Measurements from ENCODE around the gene TPP2.

The TPP2 gene

DNA sequence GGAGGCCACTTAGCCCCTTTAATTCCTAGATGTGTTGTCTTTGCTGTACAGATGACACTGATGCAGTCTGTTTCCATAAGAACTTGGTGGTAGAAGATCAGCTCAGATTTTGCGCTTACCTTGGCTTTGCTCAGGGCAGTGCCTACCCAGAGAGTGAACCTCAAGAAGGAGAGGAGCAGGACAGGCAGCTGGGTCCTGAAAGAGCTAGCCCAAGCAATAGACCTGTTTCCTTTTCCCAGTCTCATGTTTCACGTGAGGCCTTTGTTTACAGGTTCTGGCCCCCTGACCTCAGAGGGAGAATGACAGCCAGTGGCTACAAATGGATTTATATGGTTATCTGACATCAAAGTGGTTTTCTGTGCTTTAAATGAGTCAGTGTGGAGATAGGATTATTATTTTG lies 58.0 kb downstream of the TPP2 start:
- Histone ChIP-seq H3K27ac (ENCODE audit: low read length) (no peak overlapping the region), H3K4me1 (ENCODE audit: control insufficient read depth, insufficient read depth, low read length) (no peaks in the 10 kb centered on the region), H3K27me3 (ENCODE audit: control insufficient read depth in 1 of 2, insufficient read depth in 2 of 2, low read length in 2 of 2) (no peaks in the 10 kb centered on the region), H3K4me3 (ENCODE audit: low read length in 2 of 2) (no peak overlapping the region), H3K9ac (ENCODE audit: low read length in 2 of 2) (no peak overlapping the region), H3K36me3 (ENCODE audit: control insufficient read depth in 2 of 2, insufficient read depth in 2 of 2, low read length in 2 of 2) (peaks cover 14 to 21% of the 10 kb centered on the region in 2 donors), H3K9me3 (ENCODE audit: control insufficient read depth in 2 of 2, low read length in 2 of 2) (no peaks in the 10 kb centered on the region)

DNA sequence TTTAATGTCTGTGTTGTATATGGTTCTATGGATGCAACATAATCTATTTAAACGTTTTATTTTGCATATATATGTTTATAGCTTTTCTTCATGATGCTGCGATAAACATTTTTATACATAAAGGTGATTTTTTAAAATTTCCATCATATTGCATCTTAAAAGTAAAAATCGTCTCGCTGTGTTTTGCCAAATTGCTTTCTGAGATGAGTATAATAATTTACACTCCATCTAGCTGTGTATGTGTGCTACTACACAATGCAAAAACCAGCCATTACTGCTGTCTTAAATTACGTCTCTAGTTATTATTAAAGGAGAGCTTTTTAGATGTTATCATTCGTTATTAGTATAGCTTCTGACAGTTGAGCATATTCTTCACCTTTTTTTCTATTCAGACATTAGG lies 60.8 kb downstream of the TPP2 start:
- Histone ChIP-seq H3K36me3 (ENCODE audit: control insufficient read depth in 2 of 2, insufficient read depth in 2 of 2, low read length in 2 of 2) (peaks cover 16 to 21% of the 10 kb centered on the region in 2 donors), H3K9ac (ENCODE audit: low read length in 2 of 2) (no peak overlapping the region), H3K9me3 (ENCODE audit: control insufficient read depth in 2 of 2, low read length in 2 of 2) (no peaks in the 10 kb centered on the region), H3K27ac (ENCODE audit: low read length) (no peak overlapping the region), H3K27me3 (ENCODE audit: control insufficient read depth in 1 of 2, insufficient read depth in 2 of 2, low read length in 2 of 2) (no peaks in the 10 kb centered on the region), H3K4me3 (ENCODE audit: low read length in 2 of 2) (no peak overlapping the region), H3K4me1 (ENCODE audit: control insufficient read depth, insufficient read depth, low read length) (no peaks in the 10 kb centered on the region)

DNA sequence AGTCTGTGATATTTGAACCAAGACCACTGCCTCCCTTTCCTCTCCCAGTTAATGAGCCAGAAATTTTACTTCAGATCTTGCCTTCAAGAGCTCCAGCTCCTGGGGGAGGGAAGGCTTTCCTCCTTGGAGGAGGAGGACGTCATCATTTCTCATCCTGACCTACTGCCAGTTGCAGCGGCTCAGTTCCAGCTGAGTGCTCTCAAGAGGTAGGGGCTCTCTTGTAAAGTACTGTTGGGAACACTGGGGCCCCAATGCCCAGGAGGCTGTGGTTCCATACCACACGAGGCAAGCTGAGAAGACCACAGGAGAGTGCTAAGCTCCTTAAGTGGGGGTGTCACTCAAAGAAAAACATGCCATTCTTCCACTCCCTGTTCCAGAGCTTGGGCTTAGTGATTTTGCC lies 61.9 kb downstream of the TPP2 start:
- peaks cover 16 to 21% of the 10 kb centered on the region in 2 donors for H3K36me3 ChIP-seq (ENCODE audit: control insufficient read depth in 2 of 2, insufficient read depth in 2 of 2, low read length in 2 of 2)
- no peak overlapping the region for H3K27ac ChIP-seq (ENCODE audit: low read length)
- no peaks in the 10 kb centered on the region for H3K9me3 ChIP-seq (ENCODE audit: control insufficient read depth in 2 of 2, low read length in 2 of 2)

DNA sequence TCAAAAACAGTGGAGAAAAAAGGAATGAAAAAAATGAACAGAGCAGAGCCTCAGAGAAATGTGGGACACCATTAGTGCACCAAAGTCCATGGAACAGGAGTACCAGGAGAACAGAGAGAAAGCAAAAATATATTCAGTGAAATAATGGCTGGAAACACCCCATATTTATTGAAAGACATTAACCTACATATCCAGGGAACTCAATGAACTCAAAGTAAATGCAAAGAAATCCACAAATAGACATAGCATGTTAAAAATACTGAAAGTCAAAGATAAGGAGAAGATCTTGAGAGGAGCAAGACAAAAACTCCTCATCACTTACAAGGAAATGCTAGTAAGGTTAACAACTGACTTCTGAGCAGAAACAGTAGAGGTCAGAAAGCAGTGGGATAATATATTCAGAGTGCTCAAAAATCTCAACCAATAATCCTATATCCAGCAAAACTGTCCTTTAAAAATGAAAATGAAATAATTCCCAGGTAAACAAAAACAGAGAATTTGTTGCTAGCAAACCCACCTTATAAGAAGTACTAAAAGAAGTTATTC lies 62.5 kb downstream of the TPP2 start:
- H3K36me3 ChIP-seq (ENCODE audit: control insufficient read depth in 2 of 2, insufficient read depth in 2 of 2, low read length in 2 of 2): peaks cover 16 to 21% of the 10 kb centered on the region in 2 donors
- no peak overlapping the region for H3K4me3 ChIP-seq (ENCODE audit: low read length in 2 of 2)
- H3K27ac ChIP-seq (ENCODE audit: low read length): no peak overlapping the region
- H3K27me3 ChIP-seq (ENCODE audit: control insufficient read depth in 1 of 2, insufficient read depth in 2 of 2, low read length in 2 of 2): no peaks in the 10 kb centered on the region
- no peaks in the 10 kb centered on the region for H3K9me3 ChIP-seq (ENCODE audit: control insufficient read depth in 2 of 2, low read length in 2 of 2)
- no peaks in the 10 kb centered on the region for H3K4me1 ChIP-seq (ENCODE audit: control insufficient read depth, insufficient read depth, low read length)
- H3K9ac ChIP-seq (ENCODE audit: low read length in 2 of 2): no peak overlapping the region

More for the DNA sequence above, 61.9 kb downstream of the TPP2 start:
- Histone ChIP-seq H3K4me1 (ENCODE audit: control insufficient read depth, insufficient read depth, low read length) (no peaks in the 10 kb centered on the region), H3K4me3 (ENCODE audit: low read length in 2 of 2) (no peak overlapping the region), H3K9ac (ENCODE audit: low read length in 2 of 2) (no peak overlapping the region), H3K27me3 (ENCODE audit: control insufficient read depth in 1 of 2, insufficient read depth in 2 of 2, low read length in 2 of 2) (no peaks in the 10 kb centered on the region)

DNA sequence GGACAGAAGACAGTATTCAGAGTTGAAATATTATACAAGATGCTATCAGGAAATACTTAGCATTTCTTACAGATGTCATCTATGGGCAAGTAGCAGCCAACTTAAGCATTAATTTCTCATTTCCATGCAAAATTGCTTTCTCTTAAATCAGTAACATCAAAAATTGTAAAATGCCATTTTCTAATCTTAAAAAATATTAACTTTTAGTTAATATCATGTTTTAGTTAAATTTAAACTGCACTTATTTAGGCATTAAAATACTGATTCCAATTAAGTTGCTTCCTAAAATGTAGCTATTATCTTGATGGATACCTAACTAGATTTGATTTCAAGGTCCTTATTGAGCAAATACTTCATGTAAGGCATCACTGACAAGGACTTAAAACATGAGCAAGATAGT lies 70.2 kb downstream of the TPP2 start:
- Histone ChIP-seq H3K9me3 (ENCODE audit: control insufficient read depth in 2 of 2, low read length in 2 of 2) (no peaks in the 10 kb centered on the region), H3K4me1 (ENCODE audit: control insufficient read depth, insufficient read depth, low read length) (no peaks in the 10 kb centered on the region), H3K27me3 (ENCODE audit: control insufficient read depth in 1 of 2, insufficient read depth in 2 of 2, low read length in 2 of 2) (no peaks in the 10 kb centered on the region), H3K9ac (ENCODE audit: low read length in 2 of 2) (no peak overlapping the region), H3K4me3 (ENCODE audit: low read length in 2 of 2) (no peak overlapping the region), H3K36me3 (ENCODE audit: control insufficient read depth in 2 of 2, insufficient read depth in 2 of 2, low read length in 2 of 2) (peaks cover 18 to 19% of the 10 kb centered on the region in 2 donors), H3K27ac (ENCODE audit: low read length) (no peak overlapping the region)

DNA sequence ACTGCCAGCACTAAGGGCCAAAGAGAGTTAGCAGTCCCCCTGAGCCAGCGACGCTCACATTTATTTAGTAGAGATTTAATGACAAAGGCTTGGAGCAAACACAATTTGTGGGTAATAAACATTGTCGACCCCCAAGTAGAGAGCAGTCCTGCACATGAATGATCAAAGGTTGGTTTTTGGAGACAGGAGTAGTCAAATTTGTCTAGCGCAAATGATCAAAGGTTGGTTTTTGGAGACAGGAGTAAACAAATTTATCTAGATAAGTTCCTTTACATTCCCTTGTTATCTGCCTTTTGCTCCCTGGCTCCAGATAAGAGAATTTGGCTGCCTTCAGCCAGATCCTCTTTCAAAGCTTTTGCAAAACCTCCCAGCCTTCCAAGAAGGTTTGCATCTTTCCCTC lies 71.1 kb downstream of the TPP2 start:
- Histone ChIP-seq H3K9me3 (ENCODE audit: control insufficient read depth in 2 of 2, low read length in 2 of 2) (no peaks in the 10 kb centered on the region), H3K27ac (ENCODE audit: low read length) (no peak overlapping the region), H3K9ac (ENCODE audit: low read length in 2 of 2) (no peak overlapping the region), H3K36me3 (ENCODE audit: control insufficient read depth in 2 of 2, insufficient read depth in 2 of 2, low read length in 2 of 2) (peaks cover 19 to 21% of the 10 kb centered on the region in 2 donors), H3K27me3 (ENCODE audit: control insufficient read depth in 1 of 2, insufficient read depth in 2 of 2, low read length in 2 of 2) (no peaks in the 10 kb centered on the region), H3K4me1 (ENCODE audit: control insufficient read depth, insufficient read depth, low read length) (no peaks in the 10 kb centered on the region), H3K4me3 (ENCODE audit: low read length in 2 of 2) (no peak overlapping the region)

DNA sequence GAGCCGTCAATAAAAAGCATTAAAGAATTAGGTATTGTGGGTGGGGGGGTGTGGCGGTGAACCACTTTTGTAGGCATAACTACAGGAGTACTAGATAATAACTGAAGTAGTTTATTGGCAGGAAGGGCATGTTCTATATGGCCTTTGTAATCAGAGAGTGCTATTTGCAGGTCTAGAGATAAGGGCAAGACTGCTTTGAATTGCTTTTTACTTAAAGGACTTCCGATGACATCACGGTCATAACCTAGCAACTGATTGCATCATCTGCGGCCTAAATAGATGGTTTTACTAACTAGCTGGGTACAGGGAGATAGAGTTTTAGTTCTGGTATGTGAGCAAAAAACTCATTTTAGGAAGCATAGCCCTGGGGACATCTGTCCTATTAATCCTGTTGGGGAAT lies 73.3 kb downstream of the TPP2 start:
- Histone ChIP-seq H3K27me3 (ENCODE audit: control insufficient read depth in 1 of 2, insufficient read depth in 2 of 2, low read length in 2 of 2) (no peaks in the 10 kb centered on the region), H3K27ac (ENCODE audit: low read length) (no peak overlapping the region), H3K9me3 (ENCODE audit: control insufficient read depth in 2 of 2, low read length in 2 of 2) (no peaks in the 10 kb centered on the region), H3K36me3 (ENCODE audit: control insufficient read depth in 2 of 2, insufficient read depth in 2 of 2, low read length in 2 of 2) (peaks cover 24 to 25% of the 10 kb centered on the region in 2 donors), H3K9ac (ENCODE audit: low read length in 2 of 2) (no peak overlapping the region), H3K4me1 (ENCODE audit: control insufficient read depth, insufficient read depth, low read length) (no peaks in the 10 kb centered on the region), H3K4me3 (ENCODE audit: low read length in 2 of 2) (no peak overlapping the region)

DNA sequence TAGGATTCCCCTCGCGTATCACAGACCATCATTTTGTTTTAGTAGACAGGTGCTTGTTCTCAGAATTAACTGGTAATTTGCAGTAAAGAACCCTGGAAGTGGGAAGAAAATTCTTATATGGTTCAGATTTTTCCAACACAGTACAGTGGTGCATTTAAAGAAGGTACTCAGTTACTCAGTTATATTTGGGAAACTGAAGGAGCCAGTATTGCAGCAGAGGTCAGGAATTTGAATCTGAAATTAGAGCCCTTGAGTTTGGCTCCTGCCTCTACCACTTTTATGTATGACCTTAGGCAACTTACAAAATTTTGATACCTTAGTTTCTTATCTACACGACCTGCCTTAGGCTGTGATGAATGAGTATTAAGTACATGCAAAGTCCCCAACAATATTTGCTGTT lies 78.3 kb downstream of the TPP2 start:
- Histone ChIP-seq H3K9me3 (ENCODE audit: control insufficient read depth in 2 of 2, low read length in 2 of 2) (no peaks in the 10 kb centered on the region), H3K4me3 (ENCODE audit: low read length in 2 of 2) (no peak overlapping the region), H3K36me3 (ENCODE audit: control insufficient read depth in 2 of 2, insufficient read depth in 2 of 2, low read length in 2 of 2) (peaks cover 26 to 29% of the 10 kb centered on the region in 2 donors), H3K27ac (ENCODE audit: low read length) (no peak overlapping the region), H3K4me1 (ENCODE audit: control insufficient read depth, insufficient read depth, low read length) (no peaks in the 10 kb centered on the region), H3K9ac (ENCODE audit: low read length in 2 of 2) (no peak overlapping the region), H3K27me3 (ENCODE audit: control insufficient read depth in 1 of 2, insufficient read depth in 2 of 2, low read length in 2 of 2) (no peaks in the 10 kb centered on the region)

DNA sequence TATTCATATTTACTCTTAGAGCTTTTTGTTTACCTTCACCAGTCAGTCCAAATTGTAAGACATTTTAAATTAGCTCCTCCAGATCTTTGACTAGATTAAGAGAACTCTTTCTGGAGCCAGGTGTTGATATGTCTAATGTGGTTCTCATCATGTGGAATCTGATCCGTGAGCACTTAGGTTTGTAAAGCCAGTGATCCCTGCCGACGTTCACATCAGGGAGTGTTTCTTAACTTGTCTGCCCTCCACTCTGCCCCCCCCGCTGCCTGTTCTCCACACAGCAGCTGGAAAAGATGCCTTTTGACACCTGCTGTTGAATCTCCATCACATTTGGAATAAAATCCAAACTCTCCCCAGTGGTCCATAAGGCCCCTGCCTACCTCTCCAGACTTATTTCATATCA lies 80.3 kb downstream of the TPP2 start:
- no peaks in the 10 kb centered on the region for H3K9me3 ChIP-seq (ENCODE audit: control insufficient read depth in 2 of 2, low read length in 2 of 2)
- no peak overlapping the region for H3K9ac ChIP-seq (ENCODE audit: low read length in 2 of 2)
- no peak overlapping the region for H3K4me3 ChIP-seq (ENCODE audit: low read length in 2 of 2)
- no peaks in the 10 kb centered on the region for H3K27me3 ChIP-seq (ENCODE audit: control insufficient read depth in 1 of 2, insufficient read depth in 2 of 2, low read length in 2 of 2)
- H3K4me1 ChIP-seq (ENCODE audit: control insufficient read depth, insufficient read depth, low read length): no peaks in the 10 kb centered on the region
- peaks cover 24% of the 10 kb centered on the region in 2 donors for H3K36me3 ChIP-seq (ENCODE audit: control insufficient read depth in 2 of 2, insufficient read depth in 2 of 2, low read length in 2 of 2)
- H3K27ac ChIP-seq (ENCODE audit: low read length): no peak overlapping the region

DNA sequence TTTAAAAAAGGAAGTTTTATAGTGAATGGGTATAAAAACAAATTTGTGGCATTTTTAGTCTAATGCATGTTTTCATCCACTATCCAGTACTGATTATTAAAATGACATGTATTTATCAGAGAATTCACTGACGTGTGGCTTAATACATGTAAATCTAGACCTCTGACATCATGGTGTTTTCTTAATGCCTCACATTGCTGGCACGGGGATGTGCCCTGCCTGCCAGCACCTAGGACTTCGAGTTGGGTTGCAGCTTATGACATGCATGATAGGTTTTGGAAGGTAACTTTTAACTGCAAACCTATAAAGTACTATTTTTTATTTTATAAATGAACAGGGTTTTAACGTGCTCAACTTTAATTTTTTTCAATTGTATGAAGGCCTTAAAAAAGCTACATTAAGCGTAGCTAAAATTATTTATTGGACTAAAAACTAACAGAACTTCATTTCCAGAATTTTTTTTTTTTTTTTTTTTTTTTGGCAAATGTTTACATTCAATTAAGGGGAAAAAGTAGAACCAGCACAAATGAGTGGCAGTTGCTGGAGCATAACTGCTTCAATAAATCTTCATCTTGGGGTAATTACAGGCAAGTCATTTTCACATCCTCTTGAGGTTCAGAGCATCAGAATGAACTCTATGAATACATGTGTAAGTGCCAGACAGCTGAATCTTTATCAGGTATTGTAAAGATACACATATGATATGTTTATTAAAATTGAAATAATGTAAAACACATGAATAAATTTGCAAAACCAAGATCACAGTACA lies 81.7 kb downstream of the TPP2 start:
- no peak overlapping the region for H3K27ac ChIP-seq (ENCODE audit: low read length)

DNA sequence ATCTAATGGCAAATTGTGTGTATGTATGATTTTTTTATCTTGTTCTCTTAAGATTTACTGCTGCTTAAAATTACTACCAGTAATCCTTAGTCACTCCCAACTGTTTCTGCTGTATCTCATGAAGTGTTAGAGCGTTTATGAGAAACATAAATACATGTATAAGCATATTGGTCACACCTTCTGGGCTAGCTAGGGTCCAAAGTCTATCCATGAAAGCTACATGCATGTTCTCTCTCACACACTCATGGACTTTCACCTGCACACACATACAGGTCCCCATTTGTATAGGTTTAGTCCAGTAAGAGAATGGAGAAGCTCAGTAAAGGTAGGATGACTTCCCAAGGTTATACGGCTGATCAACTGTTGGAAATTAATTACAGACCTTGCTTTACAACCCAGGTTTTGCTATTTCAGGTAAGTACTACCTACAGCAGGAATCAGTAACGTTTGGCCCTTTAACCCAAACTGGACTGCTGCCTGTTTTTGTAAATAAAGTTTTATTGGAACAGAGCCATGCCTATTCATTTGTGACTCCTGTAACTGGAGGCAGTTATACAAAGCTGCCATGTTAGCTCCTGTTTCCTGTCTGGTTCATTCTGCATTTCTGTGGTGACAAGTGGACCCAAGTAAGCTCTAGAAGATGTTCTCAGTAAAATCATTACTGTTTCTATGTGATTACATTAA lies 82.8 kb downstream of the TPP2 start:
- Histone ChIP-seq H3K27me3 (ENCODE audit: control insufficient read depth in 1 of 2, insufficient read depth in 2 of 2, low read length in 2 of 2) (no peaks in the 10 kb centered on the region), H3K36me3 (ENCODE audit: control insufficient read depth in 2 of 2, insufficient read depth in 2 of 2, low read length in 2 of 2) (peaks cover 12 to 20% of the 10 kb centered on the region in 2 donors)

More for the DNA sequence above, 81.7 kb downstream of the TPP2 start:
- H3K36me3 ChIP-seq (ENCODE audit: control insufficient read depth in 2 of 2, insufficient read depth in 2 of 2, low read length in 2 of 2): peaks cover 13 to 24% of the 10 kb centered on the region in 2 donors
- H3K9ac ChIP-seq (ENCODE audit: low read length in 2 of 2): no peak overlapping the region
- H3K4me3 ChIP-seq (ENCODE audit: low read length in 2 of 2): no peak overlapping the region
- H3K4me1 ChIP-seq (ENCODE audit: control insufficient read depth, insufficient read depth, low read length): no peaks in the 10 kb centered on the region
- peaks cover 0 to 2% of the 10 kb centered on the region in 2 donors for H3K9me3 ChIP-seq (ENCODE audit: control insufficient read depth in 2 of 2, low read length in 2 of 2)
- no peaks in the 10 kb centered on the region for H3K27me3 ChIP-seq (ENCODE audit: control insufficient read depth in 1 of 2, insufficient read depth in 2 of 2, low read length in 2 of 2)

More for the DNA sequence above, 82.8 kb downstream of the TPP2 start:
- Histone ChIP-seq H3K4me1 (ENCODE audit: control insufficient read depth, insufficient read depth, low read length) (no peaks in the 10 kb centered on the region), H3K9me3 (ENCODE audit: control insufficient read depth in 2 of 2, low read length in 2 of 2) (peaks cover 0 to 2% of the 10 kb centered on the region in 2 donors), H3K9ac (ENCODE audit: low read length in 2 of 2) (no peak overlapping the region), H3K4me3 (ENCODE audit: low read length in 2 of 2) (no peak overlapping the region), H3K27ac (ENCODE audit: low read length) (no peak overlapping the region)

Measured in stomach smooth muscle (tissue), 2 donors.